Liver (tissue), 9 donors: Measurements from ENCODE around the gene TSPAN18. TPM values are rescaled to one million over a fixed set of nuclear protein-coding genes. Genes with fewer than 3 reads are reported as not detected.

ENCODE experiments used
- DNase-seq: peaks from one replicate; pipeline ENCODE4 v3.0.0-alpha.2; 2017; ENCODE audit warnings: low spot score
- H3K27ac ChIP-seq, 2 donors: one replicate each; pipeline ENCODE4 v1.7.0; 2013; ENCODE audit warnings: inconsistent platforms in 2 of 2, low read length in 2 of 2, control low read depth in 1 of 2, low read depth in 1 of 2, mild to moderate bottlenecking in 1 of 2
- H3K27me3 ChIP-seq, 4 donors: one replicate each; pipeline versions ENCODE4 v1.6.1 to v1.7.0; 2013; ENCODE audit warnings: low read length in 3 of 4, inconsistent platforms in 1 of 4, mild to moderate bottlenecking in 1 of 4, moderate library complexity in 1 of 4; ENCODE audit not compliant: control insufficient read depth in 4 of 4, insufficient read depth in 4 of 4
- H3K36me3 ChIP-seq, 4 donors: one replicate each; pipeline versions ENCODE4 v1.6.1 to v1.7.0; 2013; ENCODE audit warnings: low read length in 3 of 4, mild to moderate bottlenecking in 3 of 4, low read depth in 1 of 4, moderate library complexity in 1 of 4; ENCODE audit not compliant: control insufficient read depth in 4 of 4, insufficient read depth in 3 of 4
- H3K4me1 ChIP-seq, 4 donors: one replicate each; pipeline versions ENCODE4 v1.6.1 to v1.7.0; 2013; ENCODE audit warnings: low read length in 3 of 4, mild to moderate bottlenecking in 3 of 4, moderate library complexity in 1 of 4; ENCODE audit not compliant: control insufficient read depth in 4 of 4, insufficient read depth in 4 of 4
- H3K4me3 ChIP-seq, 3 donors: one replicate each; pipeline versions ENCODE4 v1.6.1 to v1.7.0; 2013; ENCODE audit warnings: low read length in 3 of 3, control low read depth in 1 of 3, low read depth in 1 of 3, mild to moderate bottlenecking in 1 of 3
- H3K9ac ChIP-seq, 2 donors: one replicate each; pipeline ENCODE4 v1.7.0; 2013; ENCODE audit warnings: low read length in 2 of 2, mild to moderate bottlenecking in 2 of 2, moderate library complexity in 2 of 2, control low read depth in 1 of 2, low read depth in 1 of 2
- H3K9me3 ChIP-seq, 4 donors: one replicate each; pipeline versions ENCODE4 v1.6.1 to v1.7.0; 2013; ENCODE audit warnings: low read length in 3 of 4; ENCODE audit not compliant: control insufficient read depth in 4 of 4
- ATF3 ChIP-seq: IDR thresholded peaks from 2 replicates; pipeline ENCODE4 v1.6.1; 2016; ENCODE audit warnings: antibody characterized with exemption
- CTCF ChIP-seq: fragments of 150-350 bp; IDR thresholded peaks from 2 replicates; pipeline ENCODE4 v1.5.1; 2017; ENCODE audit warnings: improper control_type of control experiment, low read depth, low read length; ENCODE audit not compliant: missing input control
- EGR1 ChIP-seq, 2 donors: IDR thresholded peaks; 2 replicates each; pipeline ENCODE4 v1.6.1; 2016 to 2018; ENCODE audit warnings: antibody characterized with exemption in 2 of 2, low read depth in 2 of 2
- FOXA1 ChIP-seq: IDR thresholded peaks from 2 replicates; pipeline ENCODE4 v1.6.1; 2016; ENCODE audit warnings: antibody characterized with exemption
- FOXA2 ChIP-seq: IDR thresholded peaks from 2 replicates; pipeline ENCODE4 v1.6.1; 2016; ENCODE audit warnings: antibody characterized with exemption
- GABPA ChIP-seq, 2 donors: IDR thresholded peaks in 1 of 2; conservative IDR thresholded peaks in 1 of 2; 2 replicates each; pipeline ENCODE4 v1.6.1; 2016; ENCODE audit warnings: antibody characterized with exemption in 2 of 2, mild to moderate bottlenecking in 1 of 2, moderate library complexity in 1 of 2
- HNF4A ChIP-seq, 2 donors: conservative IDR thresholded peaks; 2 replicates each; pipeline ENCODE4 v1.6.1; 2016; ENCODE audit warnings: antibody characterized with exemption in 2 of 2, mild to moderate bottlenecking in 2 of 2
- HNF4G ChIP-seq: IDR thresholded peaks from 2 replicates; pipeline ENCODE4 v1.6.1; 2016; ENCODE audit warnings: antibody characterized with exemption
- JUND ChIP-seq, 2 donors: IDR thresholded peaks; 2 replicates each; pipeline ENCODE4 v1.6.1; 2016; ENCODE audit warnings: antibody characterized with exemption in 2 of 2
- MAX ChIP-seq: IDR thresholded peaks from 2 replicates; pipeline ENCODE4 v1.6.1; 2016; ENCODE audit warnings: antibody characterized with exemption
- NR2F2 ChIP-seq: IDR thresholded peaks from 2 replicates; pipeline ENCODE4 v1.6.1; 2016; ENCODE audit warnings: antibody characterized with exemption
- RAD21 ChIP-seq, 2 donors: IDR thresholded peaks; 2 replicates each; pipeline ENCODE4 v1.6.1; 2016; ENCODE audit warnings: antibody characterized with exemption in 2 of 2, mild to moderate bottlenecking in 2 of 2
- REST ChIP-seq: IDR thresholded peaks from 2 replicates; pipeline ENCODE4 v1.6.1; 2016; ENCODE audit warnings: antibody characterized with exemption, mild to moderate bottlenecking
- RXRA ChIP-seq, 2 donors: IDR thresholded peaks; 2 replicates each; pipeline ENCODE4 v1.6.1; 2017 to 2018; ENCODE audit warnings: antibody characterized with exemption in 2 of 2, mild to moderate bottlenecking in 1 of 2
- TAF1 ChIP-seq: conservative IDR thresholded peaks from 2 replicates; pipeline ENCODE4 v1.6.1; 2016; ENCODE audit warnings: antibody characterized with exemption, mild to moderate bottlenecking
- YY1 ChIP-seq: IDR thresholded peaks from 2 replicates; pipeline ENCODE4 v1.6.1; 2016; ENCODE audit warnings: antibody characterized with exemption, mild to moderate bottlenecking
- ZBTB33 ChIP-seq: IDR thresholded peaks from 2 replicates; pipeline ENCODE4 v1.6.1; 2016; ENCODE audit warnings: antibody characterized with exemption
- WGBS: extraction: QIAGEN DNeasy Blood & Tissue Kit; methylation state at CpG from one replicate; pipeline ENCODE4 v1.1.7; 2013; 5-methylcytosine and 5-hydroxymethylcytosine counted together
- polyA plus RNA-seq, 2 donors: library from polyadenylated mRNA; stranded (reverse) in 1 of 2; unstranded in 1 of 2; fragments of 200-250 nt in 1 of 2; fragments of >200 nt in 1 of 2; fragmentation: Nextera tagmentation in 1 of 2; extraction: Ambion mirVana in 1 of 2; gene quantifications; one replicate each; pipeline versions ENCODE4 v1.2.1 to v1.2.3, GENCODE V29; 2013 to 2015
- total RNA-seq, 2 donors: library from RNA; depleted of rRNA; stranded (reverse); fragments of >200 nt; gene quantifications; one replicate each; pipeline ENCODE4 v1.2.3, GENCODE V29; 2014
- donor health status: healthy.
- donor health status: healthy.
- donor health status: healthy.
- donor health status: healthy.
- donor health status: healthy.

TSPAN18 gene
- total and polyA plus RNA-seq, 4 donors: 1.2 to 5.0 (median 2.8) TPM

- Histone ChIP-seq H3K4me1 (no peaks in the 10 kb centered on the region), H3K36me3 (no peaks in the 10 kb centered on the region), H3K27me3 (peaks cover 0 to 4% (median 0%) of the 10 kb centered on the region in 4 donors), H3K9ac (no peak overlapping the region), H3K27ac (no peak overlapping the region), H3K9me3 (no peaks in the 10 kb centered on the region), H3K4me3 (no peak overlapping the region)
- WGBS: 70% methylated on average over 8 of the region's 8 CpGs
- DNase-seq: no peak
- TF ChIP-seq HNF4A (conservative IDR thresholded peaks at IDR 0.05): no peak
Measured at GRCh38 chr11:44740967-44741366, 14.2 kb downstream of the TSPAN18 start.

- peaks cover 0 to 4% (median 0%) of the 10 kb centered on the region in 4 donors for H3K27me3 ChIP-seq
- H3K9me3 ChIP-seq: no peaks in the 10 kb centered on the region
- DNase-seq: no peak
- 93% methylated on average over 4 of the region's 4 CpGs for WGBS
- TF ChIP-seq YY1 (no peak), CTCF (no peak), HNF4G (no peak), HNF4A (conservative IDR thresholded peaks at IDR 0.05) (no peak), TAF1 (no peak), GABPA (IDR thresholded peaks at IDR 0.05 in 1 of 2, conservative IDR thresholded peaks at IDR 0.05 in 1 of 2) (no peak), ATF3 (no peak), MAX (no peak), EGR1 (IDR thresholded peaks at IDR 0.05; ENCODE audit: low read depth in 2 of 2) (no peak), NR2F2 (no peak), FOXA1 (no peak), ZBTB33 (no peak), REST (no peak), JUND (IDR thresholded peaks at IDR 0.05) (no peak), RXRA (IDR thresholded peaks at IDR 0.05) (no peak), RAD21 (IDR thresholded peaks at IDR 0.05) (no peak), FOXA2 (no peak)
- H3K9ac ChIP-seq: no peak overlapping the region
- no peak overlapping the region for H3K27ac ChIP-seq
- H3K36me3 ChIP-seq: no peaks in the 10 kb centered on the region
- no peaks in the 10 kb centered on the region for H3K4me1 ChIP-seq
- H3K4me3 ChIP-seq: no peak overlapping the region
Measured at GRCh38 chr11:44741976-44742375, 15.2 kb downstream of the TSPAN18 start.
